ENCODE results near the gene ZEB1. TPM values are rescaled to one million over a fixed set of nuclear protein-coding genes. Genes with fewer than 3 reads are reported as not detected.

ZEB1 gene
- total and polyA plus RNA-seq, 9 donors: 11.0 to 48.4 (median 40.2) TPM

DNA sequence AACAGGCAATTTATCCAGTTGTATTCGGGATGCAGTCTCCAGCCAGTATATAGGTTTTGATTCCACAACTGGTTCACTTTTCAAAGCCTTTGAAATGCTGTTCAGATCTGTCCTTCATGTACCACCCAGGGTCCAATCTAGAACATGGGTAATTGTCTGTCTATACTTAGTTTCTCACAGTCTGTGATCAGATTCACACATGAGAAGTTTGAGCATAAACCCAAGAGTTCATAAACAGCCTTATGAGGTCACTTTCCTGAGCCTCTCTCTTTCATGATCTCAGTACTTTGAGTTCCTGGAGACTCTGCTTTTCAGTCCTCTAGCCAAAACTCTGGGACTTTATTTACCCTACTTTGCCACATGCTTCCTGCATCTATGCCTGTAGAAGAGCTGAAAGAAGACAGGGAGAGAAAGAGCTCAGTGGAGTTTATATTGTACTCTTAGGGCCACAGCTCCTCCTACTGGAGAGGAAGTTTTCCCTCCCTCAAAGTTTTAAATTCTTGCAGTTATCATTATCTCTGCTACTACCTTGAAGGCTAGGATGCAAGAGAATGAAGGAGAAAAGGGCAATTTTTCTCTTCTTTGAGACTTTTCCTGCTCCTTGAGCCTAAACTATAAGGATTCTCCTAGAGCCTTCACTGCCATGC lies 172.0 kb downstream of the ZEB1 start:
- intact Hi-C loops (cut with DNase I): no loop called here
- no peak for DNase-seq
- TF ChIP-seq, protein P1, sequence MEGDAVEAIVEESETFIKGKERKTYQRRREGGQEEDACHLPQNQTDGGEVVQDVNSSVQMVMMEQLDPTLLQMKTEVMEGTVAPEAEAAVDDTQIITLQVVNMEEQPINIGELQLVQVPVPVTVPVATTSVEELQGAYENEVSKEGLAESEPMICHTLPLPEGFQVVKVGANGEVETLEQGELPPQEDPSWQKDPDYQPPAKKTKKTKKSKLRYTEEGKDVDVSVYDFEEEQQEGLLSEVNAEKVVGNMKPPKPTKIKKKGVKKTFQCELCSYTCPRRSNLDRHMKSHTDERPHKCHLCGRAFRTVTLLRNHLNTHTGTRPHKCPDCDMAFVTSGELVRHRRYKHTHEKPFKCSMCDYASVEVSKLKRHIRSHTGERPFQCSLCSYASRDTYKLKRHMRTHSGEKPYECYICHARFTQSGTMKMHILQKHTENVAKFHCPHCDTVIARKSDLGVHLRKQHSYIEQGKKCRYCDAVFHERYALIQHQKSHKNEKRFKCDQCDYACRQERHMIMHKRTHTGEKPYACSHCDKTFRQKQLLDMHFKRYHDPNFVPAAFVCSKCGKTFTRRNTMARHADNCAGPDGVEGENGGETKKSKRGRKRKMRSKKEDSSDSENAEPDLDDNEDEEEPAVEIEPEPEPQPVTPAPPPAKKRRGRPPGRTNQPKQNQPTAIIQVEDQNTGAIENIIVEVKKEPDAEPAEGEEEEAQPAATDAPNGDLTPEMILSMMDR (IDR thresholded peaks at IDR 0.05): no peak
- no peak for TF ChIP-seq POLR2A (IDR thresholded peaks at IDR 0.05)
- TF ChIP-seq EP300 (IDR thresholded peaks at IDR 0.05): no peak
- Histone ChIP-seq H3K4me3 (no peak overlapping the region), H3K27ac (no peak overlapping the region), H3K9me3 (no peaks in the 10 kb centered on the region), H3K27me3 (no peaks in the 10 kb centered on the region), H3K36me3 (no peaks in the 10 kb centered on the region), H3K4me1 (ENCODE audit: insufficient read depth) (no peaks in the 10 kb centered on the region)
- 98 to 100% (median 100%) methylated on average over 1 of the region's 1 CpG for WGBS, 3 donors

DNA sequence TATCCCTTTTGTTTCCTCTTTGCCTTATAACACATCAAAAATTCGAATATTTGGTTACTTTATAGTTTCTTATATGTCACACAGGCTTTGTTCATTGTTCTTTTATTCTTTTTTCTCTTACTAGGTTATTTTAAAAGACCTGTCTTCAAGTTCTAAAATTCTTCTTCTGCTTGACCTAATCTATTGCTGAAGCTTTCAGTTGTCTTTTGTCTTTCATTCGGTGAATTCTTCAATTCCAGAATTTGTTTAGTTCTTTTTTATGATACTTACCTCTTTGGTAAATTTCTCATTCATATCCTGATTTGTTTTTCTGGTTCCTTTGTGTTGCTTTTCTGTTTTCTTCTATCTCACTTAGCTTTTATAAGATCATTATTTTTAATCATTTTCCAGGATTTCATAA lies 188.4 kb downstream of the ZEB1 start:
- H3K4me3 ChIP-seq: no peak overlapping the region
- WGBS, 3 donors: 85 to 97% (median 88%) methylated on average over 2 of the region's 2 CpGs
- no peaks in the 10 kb centered on the region for H3K36me3 ChIP-seq
- H3K4me1 ChIP-seq (ENCODE audit: insufficient read depth): no peaks in the 10 kb centered on the region
- H3K27me3 ChIP-seq: no peaks in the 10 kb centered on the region
- TF ChIP-seq, protein P1 (IDR thresholded peaks at IDR 0.05): no peak
- TF ChIP-seq POLR2A (IDR thresholded peaks at IDR 0.05) (no peak), EP300 (IDR thresholded peaks at IDR 0.05) (no peak)
- H3K9me3 ChIP-seq: no peaks in the 10 kb centered on the region
- no peak for DNase-seq
- intact Hi-C loops (cut with DNase I): no loop called here
- no peak overlapping the region for H3K27ac ChIP-seq

GRCh38 chr10:31508234-31508633 lies 189.2 kb downstream of the ZEB1 start:
- intact Hi-C loops (cut with DNase I): no loop called here
- no peak overlapping the region for H3K27ac ChIP-seq
- no peak for DNase-seq
- no peaks in the 10 kb centered on the region for H3K27me3 ChIP-seq
- 93 to 99% (median 98%) methylated on average over 4 of the region's 4 CpGs for WGBS, 3 donors
- H3K4me1 ChIP-seq (ENCODE audit: insufficient read depth): no peaks in the 10 kb centered on the region
- no peak for TF ChIP-seq POLR2A (IDR thresholded peaks at IDR 0.05)
- TF ChIP-seq EP300 (IDR thresholded peaks at IDR 0.05): no peak
- TF ChIP-seq, protein P1 (IDR thresholded peaks at IDR 0.05): no peak
- H3K9me3 ChIP-seq: no peaks in the 10 kb centered on the region
- no peak overlapping the region for H3K4me3 ChIP-seq
- no peaks in the 10 kb centered on the region for H3K36me3 ChIP-seq

GRCh38 chr10:31508882-31509281 lies 189.9 kb downstream of the ZEB1 start:
- DNase-seq: no peak
- Histone ChIP-seq H3K27ac (no peak overlapping the region), H3K36me3 (no peaks in the 10 kb centered on the region), H3K4me1 (ENCODE audit: insufficient read depth) (no peaks in the 10 kb centered on the region), H3K27me3 (no peaks in the 10 kb centered on the region), H3K9me3 (no peaks in the 10 kb centered on the region), H3K4me3 (no peak overlapping the region)
- intact Hi-C loops (cut with DNase I): no loop called here
- no peak for TF ChIP-seq POLR2A (IDR thresholded peaks at IDR 0.05)
- WGBS, 3 donors: 98 to 100% (median 98%) methylated on average over 5 of the region's 5 CpGs

- H3K4me1 ChIP-seq (ENCODE audit: insufficient read depth): no peaks in the 10 kb centered on the region
- H3K4me3 ChIP-seq: no peak overlapping the region
- no peaks in the 10 kb centered on the region for H3K9me3 ChIP-seq
- DNase-seq: no peak
- no peak overlapping the region for H3K27ac ChIP-seq
- intact Hi-C loops (cut with DNase I): no loop called here
- H3K36me3 ChIP-seq: no peaks in the 10 kb centered on the region
- TF ChIP-seq, protein P1 (IDR thresholded peaks at IDR 0.05): no peak
- TF ChIP-seq POLR2A (IDR thresholded peaks at IDR 0.05): no peak
- TF ChIP-seq EP300 (IDR thresholded peaks at IDR 0.05): no peak
- H3K27me3 ChIP-seq: no peaks in the 10 kb centered on the region
Observed at GRCh38 chr10:31509989-31510388, 191.0 kb downstream of the ZEB1 start.

Measured in ovary (tissue), 9 donors.